Brain microvascular endothelial cell (primary cell): ENCODE data around the gene OR1D5.

Source experiments
- DNase-seq: peaks from one replicate; pipeline ENCODE4 v3.0.0-alpha.2; 2020
- H3K27ac ChIP-seq: fragments of 250-450 bp; sonication (Bioruptor Pico); 2 replicates; pipeline ENCODE4 v1.5.1; 2020; ENCODE audit warnings: mild to moderate bottlenecking, moderate library complexity
- H3K27me3 ChIP-seq: fragments of 250-450 bp; sonication (Bioruptor Pico); replicated peaks from 2 replicates; pipeline ENCODE4 v1.5.1; 2020; ENCODE audit warnings: mild to moderate bottlenecking
- H3K36me3 ChIP-seq: fragments of 250-450 bp; sonication (Bioruptor Pico); replicated peaks from 2 replicates; pipeline ENCODE4 v1.5.1; 2020; ENCODE audit warnings: mild to moderate bottlenecking
- H3K4me3 ChIP-seq: 2 replicates; pipeline ENCODE4 v1.5.1; 2011; ENCODE audit warnings: low read depth, mild to moderate bottlenecking, control low read depth, low read length, moderate library complexity
- in situ Hi-C: cut with HindIII; loops from 2 replicates; pipeline ENCODE4 v1.10.0; 2017; ENCODE audit warnings: low sequenced_read_pairs, low pct_ligation_motif_present
- TF ChIP-seq, protein P1 (sequence below): IDR thresholded peaks from 2 replicates; pipeline ENCODE4 v1.5.1; 2011; ENCODE audit warnings: low read depth, mild to moderate bottlenecking, moderate library complexity, low read length, control low read depth, inconsistent platforms; ENCODE audit errors: missing control alignments

The OR1D5 gene

DNA sequence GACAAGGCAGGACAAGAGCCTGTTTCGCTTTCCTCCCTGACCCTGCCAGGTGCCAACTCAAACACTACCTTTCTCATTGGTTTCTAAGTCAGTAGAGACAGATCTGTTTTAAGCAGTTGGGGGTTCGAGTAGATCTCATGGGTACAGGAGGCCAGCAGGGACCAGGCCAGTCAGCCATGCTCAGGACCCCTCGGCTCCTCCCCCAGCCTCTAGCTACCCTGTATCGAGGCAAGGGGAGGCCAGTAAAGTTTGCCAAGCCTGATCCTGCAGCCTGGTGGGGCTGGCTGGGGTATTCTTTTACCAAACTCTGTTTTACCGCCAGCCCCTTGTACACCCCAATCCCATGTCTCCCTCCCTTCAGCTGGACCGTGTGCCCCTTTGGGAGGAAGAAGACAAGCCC is 26.6 kb downstream of the OR1D5 start:
- no peak overlapping the region for H3K27ac ChIP-seq
- H3K27me3 ChIP-seq = no peaks in the 10 kb centered on the region
- TF ChIP-seq, protein P1, sequence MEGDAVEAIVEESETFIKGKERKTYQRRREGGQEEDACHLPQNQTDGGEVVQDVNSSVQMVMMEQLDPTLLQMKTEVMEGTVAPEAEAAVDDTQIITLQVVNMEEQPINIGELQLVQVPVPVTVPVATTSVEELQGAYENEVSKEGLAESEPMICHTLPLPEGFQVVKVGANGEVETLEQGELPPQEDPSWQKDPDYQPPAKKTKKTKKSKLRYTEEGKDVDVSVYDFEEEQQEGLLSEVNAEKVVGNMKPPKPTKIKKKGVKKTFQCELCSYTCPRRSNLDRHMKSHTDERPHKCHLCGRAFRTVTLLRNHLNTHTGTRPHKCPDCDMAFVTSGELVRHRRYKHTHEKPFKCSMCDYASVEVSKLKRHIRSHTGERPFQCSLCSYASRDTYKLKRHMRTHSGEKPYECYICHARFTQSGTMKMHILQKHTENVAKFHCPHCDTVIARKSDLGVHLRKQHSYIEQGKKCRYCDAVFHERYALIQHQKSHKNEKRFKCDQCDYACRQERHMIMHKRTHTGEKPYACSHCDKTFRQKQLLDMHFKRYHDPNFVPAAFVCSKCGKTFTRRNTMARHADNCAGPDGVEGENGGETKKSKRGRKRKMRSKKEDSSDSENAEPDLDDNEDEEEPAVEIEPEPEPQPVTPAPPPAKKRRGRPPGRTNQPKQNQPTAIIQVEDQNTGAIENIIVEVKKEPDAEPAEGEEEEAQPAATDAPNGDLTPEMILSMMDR = no peak
- in situ Hi-C loops = no loop called here
- no peak overlapping the region for H3K4me3 ChIP-seq
- DNase-seq = no peak
- H3K36me3 ChIP-seq = no peaks in the 10 kb centered on the region

DNA sequence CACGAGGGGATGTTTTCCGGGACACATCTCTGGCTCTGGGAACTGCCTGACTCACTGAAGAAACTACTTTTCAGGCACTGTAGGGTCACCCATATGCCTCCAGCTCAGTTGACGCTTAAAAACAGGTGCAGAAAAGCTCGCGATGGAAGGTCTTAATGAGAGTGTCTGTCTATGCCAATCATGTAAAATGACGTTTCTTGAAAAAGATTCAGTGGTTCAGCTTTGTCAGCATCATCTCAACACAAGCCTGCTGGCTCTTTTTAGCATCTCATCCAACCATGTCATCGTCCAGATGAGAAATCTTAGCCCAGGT is 27.5 kb downstream of the OR1D5 start:
- H3K27me3 ChIP-seq = no peaks in the 10 kb centered on the region
- no peak overlapping the region for H3K4me3 ChIP-seq
- no peak overlapping the region for H3K27ac ChIP-seq
- no peaks in the 10 kb centered on the region for H3K36me3 ChIP-seq
- in situ Hi-C loops = no loop called here
- TF ChIP-seq, protein P1 = no peak
- no peak for DNase-seq

DNA sequence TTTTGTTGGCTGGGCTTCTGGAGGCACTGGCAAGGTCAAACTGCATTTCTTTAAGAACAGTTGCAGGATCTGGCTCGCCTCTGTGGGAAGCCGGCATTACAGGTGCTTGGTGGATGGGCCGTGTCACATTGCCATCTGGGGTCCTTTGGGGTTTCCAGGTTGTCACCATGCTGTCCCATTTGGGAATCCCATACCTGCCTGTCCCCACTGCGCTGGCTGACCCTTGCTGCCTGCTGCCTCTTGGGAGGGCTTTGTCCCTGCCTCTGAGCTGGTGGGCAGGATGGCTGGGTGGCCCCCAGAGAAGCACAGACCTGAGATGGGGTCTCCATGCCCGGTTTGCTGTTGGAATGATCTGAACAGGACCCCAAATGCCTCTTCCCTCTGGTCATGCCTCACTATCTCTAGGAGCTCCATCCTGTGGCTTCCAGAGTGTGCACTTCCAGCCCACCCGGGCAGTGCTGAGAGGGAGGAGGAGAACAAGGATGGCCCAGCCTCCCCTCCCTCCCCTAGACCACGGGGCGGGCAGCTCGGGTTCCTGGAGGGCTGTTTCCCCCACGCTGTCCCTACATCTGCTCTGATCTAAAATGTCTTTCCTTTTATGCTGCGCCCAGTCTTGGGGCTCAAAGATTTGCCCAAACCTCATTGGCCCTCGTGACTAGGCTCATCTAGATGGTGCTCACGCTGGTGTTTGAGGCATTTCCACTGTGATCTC is 28.0 kb downstream of the OR1D5 start:
- no peaks in the 10 kb centered on the region for H3K36me3 ChIP-seq
- in situ Hi-C loops = no loop called here
- no peaks in the 10 kb centered on the region for H3K27me3 ChIP-seq
- no peak overlapping the region for H3K4me3 ChIP-seq
- TF ChIP-seq, protein P1 = no peak
- no peak for DNase-seq
- H3K27ac ChIP-seq = no peak overlapping the region

GRCh38 chr17:3034578-3034920 is 28.9 kb downstream of the OR1D5 start:
- H3K27ac ChIP-seq = no peak overlapping the region
- TF ChIP-seq, protein P1 = no peak
- in situ Hi-C loops = no loop called here
- no peak overlapping the region for H3K4me3 ChIP-seq
- H3K36me3 ChIP-seq = no peaks in the 10 kb centered on the region
- H3K27me3 ChIP-seq = no peaks in the 10 kb centered on the region
- DNase-seq = no peak

GRCh38 chr17:3033741-3034577 is 29.4 kb downstream of the OR1D5 start:
- H3K4me3 ChIP-seq = no peak overlapping the region
- H3K27ac ChIP-seq = no peak overlapping the region
- DNase-seq = no peak
- TF ChIP-seq, protein P1 = no peak
- no peaks in the 10 kb centered on the region for H3K36me3 ChIP-seq
- no peaks in the 10 kb centered on the region for H3K27me3 ChIP-seq
- in situ Hi-C loops = no loop called here
